ENCODE measurements around the gene PGM2.

Gene PGM2

GRCh38 chr4:37836274-37836673, 9.8 kb downstream of the PGM2 start:
- in situ Hi-C loops (cut with MboI; ENCODE audit: low sequenced_read_pairs, unreplicated experiment), result no loop called here
- TF ChIP-seq CTCF (IDR thresholded peaks at IDR 0.05; ENCODE audit: borderline replicate concordance, control extremely low read depth, extremely low read depth, insufficient read depth, missing control alignments), result no peak
- no peak for DNase-seq (ENCODE audit: low spot score)

DNA sequence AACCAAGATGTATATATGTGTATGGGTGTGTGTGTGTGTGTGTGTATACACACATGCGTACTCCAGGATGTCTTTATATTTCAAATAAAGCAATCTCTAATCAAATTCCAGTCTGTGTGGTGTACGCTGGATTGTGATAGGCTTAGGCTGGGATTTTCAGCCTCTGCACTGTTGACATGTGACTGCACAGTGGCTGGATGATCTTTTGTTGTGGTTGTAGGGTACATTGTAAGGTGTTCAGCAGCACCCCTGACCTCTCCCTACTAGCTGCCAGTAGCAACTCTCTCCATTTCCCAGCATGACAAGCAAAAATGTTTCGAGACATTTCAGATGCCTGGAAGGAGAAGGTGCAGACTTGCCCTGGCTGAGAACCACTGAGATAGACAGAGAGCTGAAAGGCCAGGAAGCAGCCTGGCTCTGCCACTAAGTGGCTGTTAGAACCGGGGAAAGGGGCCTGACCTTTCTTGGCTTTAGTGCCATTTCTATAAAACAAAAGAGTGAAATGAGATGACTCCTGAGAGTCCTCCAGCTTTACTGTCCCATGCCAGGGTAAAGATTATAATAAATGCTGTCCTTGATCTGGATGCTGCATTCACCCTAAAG, 10.5 kb downstream of the PGM2 start:
- in situ Hi-C loops (cut with MboI; ENCODE audit: low sequenced_read_pairs, unreplicated experiment), result no loop called here
- TF ChIP-seq CTCF (IDR thresholded peaks at IDR 0.05; ENCODE audit: borderline replicate concordance, control extremely low read depth, extremely low read depth, insufficient read depth, missing control alignments), result no peak

DNA sequence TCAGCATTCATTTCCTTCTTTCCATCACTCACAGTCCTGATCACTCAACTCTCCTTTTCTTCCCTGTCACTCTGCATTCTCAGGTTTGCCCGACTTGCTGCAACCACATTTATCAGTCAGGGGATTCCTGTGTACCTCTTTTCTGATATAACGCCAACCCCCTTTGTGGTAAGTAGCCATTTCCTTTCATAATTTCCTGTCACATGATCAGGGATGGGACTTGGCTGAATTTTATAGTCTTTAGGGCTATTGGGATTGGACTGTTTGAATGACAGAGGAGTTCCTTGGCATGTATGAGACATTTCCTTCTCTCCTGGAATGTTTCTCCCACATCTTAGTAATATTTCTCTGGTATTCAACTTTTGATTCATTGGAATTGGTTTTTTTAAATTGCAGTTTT, 11.0 kb downstream of the PGM2 start:
- TF ChIP-seq CTCF (IDR thresholded peaks at IDR 0.05; ENCODE audit: borderline replicate concordance, control extremely low read depth, extremely low read depth, insufficient read depth, missing control alignments), result no peak
- no peak for DNase-seq (ENCODE audit: low spot score)
- in situ Hi-C loops (cut with MboI; ENCODE audit: low sequenced_read_pairs, unreplicated experiment), result no loop called here

More for the DNA sequence above, 10.5 kb downstream of the PGM2 start:
- DNase-seq (ENCODE audit: low spot score), result no peak

- in situ Hi-C loops (cut with MboI; ENCODE audit: low sequenced_read_pairs, unreplicated experiment), result no loop called here
- no peak for DNase-seq (ENCODE audit: low spot score)
- no peak for TF ChIP-seq CTCF (IDR thresholded peaks at IDR 0.05; ENCODE audit: borderline replicate concordance, control extremely low read depth, extremely low read depth, insufficient read depth, missing control alignments)
These were observed 12.9 kb downstream of the PGM2 start for GRCh38 chr4:37839426-37839825.

DNA sequence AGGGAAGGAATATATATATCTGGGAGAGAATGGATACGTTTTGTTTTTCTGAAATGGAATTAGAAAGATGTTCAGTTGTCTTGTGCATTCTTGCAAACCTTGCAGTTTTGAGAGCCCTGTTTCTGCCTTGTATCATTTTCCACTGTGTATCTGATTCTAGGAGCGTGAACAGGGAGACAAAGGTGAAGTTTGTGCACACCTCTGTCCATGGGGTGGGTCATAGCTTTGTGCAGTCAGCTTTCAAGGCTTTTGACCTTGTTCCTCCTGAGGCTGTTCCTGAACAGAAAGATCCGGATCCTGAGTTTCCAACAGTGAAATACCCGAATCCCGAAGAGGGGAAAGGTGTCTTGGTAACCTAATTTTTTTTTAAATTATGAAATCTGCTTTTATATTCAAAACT, 17.7 kb downstream of the PGM2 start:
- in situ Hi-C loops (cut with MboI; ENCODE audit: low sequenced_read_pairs, unreplicated experiment), result no loop called here
- no peak for DNase-seq (ENCODE audit: low spot score)
- TF ChIP-seq CTCF (IDR thresholded peaks at IDR 0.05; ENCODE audit: borderline replicate concordance, control extremely low read depth, extremely low read depth, insufficient read depth, missing control alignments), result no peak

- no peak for TF ChIP-seq CTCF (IDR thresholded peaks at IDR 0.05; ENCODE audit: borderline replicate concordance, control extremely low read depth, extremely low read depth, insufficient read depth, missing control alignments)
- no peak for DNase-seq (ENCODE audit: low spot score)
- in situ Hi-C loops (cut with MboI; ENCODE audit: low sequenced_read_pairs, unreplicated experiment), result no loop called here
These were observed 18.7 kb downstream of the PGM2 start for GRCh38 chr4:37845201-37845600.

All from GM13976 (cell line).